HepG2 (cell line): ENCODE data around the gene HS3ST5.

ENCODE experiments used
- CTCF ChIP-seq: sonication (generic); formaldehyde crosslinking; IDR thresholded peaks from 2 replicates; pipeline ENCODE4 v1.5.0; 2020; ENCODE audit warnings: mild to moderate bottlenecking, missing genetic modification reagents, moderate library complexity
- MAZ ChIP-seq, 2 experiments: sonication (generic) in 1 of 2; formaldehyde crosslinking in 1 of 2; IDR thresholded peaks; 2 replicates each; pipeline versions ENCODE4 v1.5.0 to v1.6.1; 2012 to 2020; ENCODE audit warnings: low read depth in 2 of 2, mild to moderate bottlenecking in 2 of 2, borderline replicate concordance in 1 of 2, improper control_type of control experiment in 1 of 2, low read length in 1 of 2, missing genetic modification reagents in 1 of 2, moderate library complexity in 1 of 2
- POLR2A ChIP-seq, 2 experiments: IDR thresholded peaks; 2 replicates each; pipeline ENCODE4 v1.6.1; 2011; ENCODE audit warnings: low read depth in 2 of 2, low read length in 2 of 2, mild to moderate bottlenecking in 1 of 2, moderate library complexity in 1 of 2; ENCODE audit not compliant: insufficient read depth in 1 of 2
- ZBTB49 ChIP-seq: sonication (generic); formaldehyde crosslinking; IDR thresholded peaks from 2 replicates; pipeline ENCODE4 v1.4.0; 2020; ENCODE audit warnings: missing genetic modification reagents, borderline replicate concordance
- ZNF770 ChIP-seq: sonication (generic); formaldehyde crosslinking; IDR thresholded peaks from 2 replicates; pipeline ENCODE4 v1.5.0; 2020; ENCODE audit warnings: mild to moderate bottlenecking, missing genetic modification reagents
- TF ChIP-seq, protein P1 (sequence below): sonication (generic); formaldehyde crosslinking; IDR thresholded peaks from 2 replicates; pipeline ENCODE4 v1.4.0; 2020; ENCODE audit warnings: missing genetic modification reagents
- TF ChIP-seq, protein P2 (sequence below), 2 experiments: IDR thresholded peaks; 2 replicates each; pipeline ENCODE4 v1.6.1; 2011 to 2012; ENCODE audit warnings: low read length in 2 of 2, borderline replicate concordance in 1 of 2, low read depth in 1 of 2, mild to moderate bottlenecking in 1 of 2, moderate library complexity in 1 of 2

- TF ChIP-seq POLR2A (IDR thresholded peaks at IDR 0.05; ENCODE audit: insufficient read depth in 1 of 2, low read depth in 2 of 2, low read length in 2 of 2) (no peak), ZNF770 (CRISPR knock-in tag) (no peak), MAZ (IDR thresholded peaks at IDR 0.05; ENCODE audit: borderline replicate concordance, low read depth, low read length) (no peak), MAZ (CRISPR knock-in tag; IDR thresholded peaks at IDR 0.05; ENCODE audit: low read depth) (no peak), CTCF (CRISPR knock-in tag) (no peak), ZBTB49 (CRISPR knock-in tag) (no peak)
- TF ChIP-seq, protein P1, sequence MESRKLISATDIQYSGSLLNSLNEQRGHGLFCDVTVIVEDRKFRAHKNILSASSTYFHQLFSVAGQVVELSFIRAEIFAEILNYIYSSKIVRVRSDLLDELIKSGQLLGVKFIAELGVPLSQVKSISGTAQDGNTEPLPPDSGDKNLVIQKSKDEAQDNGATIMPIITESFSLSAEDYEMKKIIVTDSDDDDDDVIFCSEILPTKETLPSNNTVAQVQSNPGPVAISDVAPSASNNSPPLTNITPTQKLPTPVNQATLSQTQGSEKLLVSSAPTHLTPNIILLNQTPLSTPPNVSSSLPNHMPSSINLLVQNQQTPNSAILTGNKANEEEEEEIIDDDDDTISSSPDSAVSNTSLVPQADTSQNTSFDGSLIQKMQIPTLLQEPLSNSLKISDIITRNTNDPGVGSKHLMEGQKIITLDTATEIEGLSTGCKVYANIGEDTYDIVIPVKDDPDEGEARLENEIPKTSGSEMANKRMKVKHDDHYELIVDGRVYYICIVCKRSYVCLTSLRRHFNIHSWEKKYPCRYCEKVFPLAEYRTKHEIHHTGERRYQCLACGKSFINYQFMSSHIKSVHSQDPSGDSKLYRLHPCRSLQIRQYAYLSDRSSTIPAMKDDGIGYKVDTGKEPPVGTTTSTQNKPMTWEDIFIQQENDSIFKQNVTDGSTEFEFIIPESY = no peak
- TF ChIP-seq, protein P2, sequence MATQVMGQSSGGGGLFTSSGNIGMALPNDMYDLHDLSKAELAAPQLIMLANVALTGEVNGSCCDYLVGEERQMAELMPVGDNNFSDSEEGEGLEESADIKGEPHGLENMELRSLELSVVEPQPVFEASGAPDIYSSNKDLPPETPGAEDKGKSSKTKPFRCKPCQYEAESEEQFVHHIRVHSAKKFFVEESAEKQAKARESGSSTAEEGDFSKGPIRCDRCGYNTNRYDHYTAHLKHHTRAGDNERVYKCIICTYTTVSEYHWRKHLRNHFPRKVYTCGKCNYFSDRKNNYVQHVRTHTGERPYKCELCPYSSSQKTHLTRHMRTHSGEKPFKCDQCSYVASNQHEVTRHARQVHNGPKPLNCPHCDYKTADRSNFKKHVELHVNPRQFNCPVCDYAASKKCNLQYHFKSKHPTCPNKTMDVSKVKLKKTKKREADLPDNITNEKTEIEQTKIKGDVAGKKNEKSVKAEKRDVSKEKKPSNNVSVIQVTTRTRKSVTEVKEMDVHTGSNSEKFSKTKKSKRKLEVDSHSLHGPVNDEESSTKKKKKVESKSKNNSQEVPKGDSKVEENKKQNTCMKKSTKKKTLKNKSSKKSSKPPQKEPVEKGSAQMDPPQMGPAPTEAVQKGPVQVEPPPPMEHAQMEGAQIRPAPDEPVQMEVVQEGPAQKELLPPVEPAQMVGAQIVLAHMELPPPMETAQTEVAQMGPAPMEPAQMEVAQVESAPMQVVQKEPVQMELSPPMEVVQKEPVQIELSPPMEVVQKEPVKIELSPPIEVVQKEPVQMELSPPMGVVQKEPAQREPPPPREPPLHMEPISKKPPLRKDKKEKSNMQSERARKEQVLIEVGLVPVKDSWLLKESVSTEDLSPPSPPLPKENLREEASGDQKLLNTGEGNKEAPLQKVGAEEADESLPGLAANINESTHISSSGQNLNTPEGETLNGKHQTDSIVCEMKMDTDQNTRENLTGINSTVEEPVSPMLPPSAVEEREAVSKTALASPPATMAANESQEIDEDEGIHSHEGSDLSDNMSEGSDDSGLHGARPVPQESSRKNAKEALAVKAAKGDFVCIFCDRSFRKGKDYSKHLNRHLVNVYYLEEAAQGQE (IDR thresholded peaks at IDR 0.05; ENCODE audit: borderline replicate concordance in 1 of 2, low read depth in 1 of 2, low read length in 2 of 2) = no peak
Observed at GRCh38 chr6:114068116-114068515, 274.7 kb downstream of the HS3ST5 start.
